ENCODE measurements around the gene VPS26C.
A peak's percentile ranks its signal among the peaks of the same experiment; 100 is the strongest.
"Not testable (repeated sequence)": the region's sequence is repeated elsewhere in the genome, so short reads cannot be mapped to it uniquely, and the experiment has no call there.

VPS26C gene

DNA sequence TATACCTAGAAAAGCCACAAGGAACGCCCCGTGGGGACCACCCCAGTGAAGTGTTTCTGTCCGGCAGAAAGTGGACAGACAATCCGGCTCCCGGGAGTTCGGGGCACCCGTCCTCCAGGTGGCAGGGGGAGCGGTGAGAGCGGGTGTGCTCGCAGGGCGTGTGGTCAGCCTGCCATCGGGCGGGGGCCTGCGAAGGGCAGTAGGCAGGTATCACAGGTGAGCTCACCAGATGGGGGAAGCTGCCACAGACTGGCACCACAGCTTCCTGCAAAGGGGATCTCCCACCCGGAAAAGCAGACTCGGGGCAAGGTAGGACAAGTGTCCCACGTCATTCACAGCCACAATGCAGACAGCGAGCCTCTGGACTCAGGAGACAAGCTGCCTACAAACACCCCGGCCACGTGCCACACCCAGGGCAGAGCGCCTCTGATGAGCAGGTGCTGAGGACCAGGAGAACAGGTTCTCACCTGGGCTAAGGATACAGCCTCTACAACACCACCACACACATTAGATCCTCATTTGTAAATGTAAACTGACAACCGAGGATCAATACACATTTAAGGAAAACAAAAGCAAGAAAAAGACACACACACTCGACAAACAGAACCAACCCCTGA lies 36.4 kb downstream of the VPS26C start:
- no peak for DNase-seq (ENCODE audit: low read depth, low spot score)

GRCh38 chr21:37228003-37228400 lies 39.1 kb downstream of the VPS26C start:
- no peak for DNase-seq (ENCODE audit: low read depth, low spot score)

GRCh38 chr21:37227071-37228002 lies 39.8 kb downstream of the VPS26C start:
- no peak for DNase-seq (ENCODE audit: low read depth, low spot score)

- DNase-seq (ENCODE audit: low read depth, low spot score): no peak
These were observed 40.9 kb downstream of the VPS26C start for GRCh38 chr21:37226041-37226920.

DNA sequence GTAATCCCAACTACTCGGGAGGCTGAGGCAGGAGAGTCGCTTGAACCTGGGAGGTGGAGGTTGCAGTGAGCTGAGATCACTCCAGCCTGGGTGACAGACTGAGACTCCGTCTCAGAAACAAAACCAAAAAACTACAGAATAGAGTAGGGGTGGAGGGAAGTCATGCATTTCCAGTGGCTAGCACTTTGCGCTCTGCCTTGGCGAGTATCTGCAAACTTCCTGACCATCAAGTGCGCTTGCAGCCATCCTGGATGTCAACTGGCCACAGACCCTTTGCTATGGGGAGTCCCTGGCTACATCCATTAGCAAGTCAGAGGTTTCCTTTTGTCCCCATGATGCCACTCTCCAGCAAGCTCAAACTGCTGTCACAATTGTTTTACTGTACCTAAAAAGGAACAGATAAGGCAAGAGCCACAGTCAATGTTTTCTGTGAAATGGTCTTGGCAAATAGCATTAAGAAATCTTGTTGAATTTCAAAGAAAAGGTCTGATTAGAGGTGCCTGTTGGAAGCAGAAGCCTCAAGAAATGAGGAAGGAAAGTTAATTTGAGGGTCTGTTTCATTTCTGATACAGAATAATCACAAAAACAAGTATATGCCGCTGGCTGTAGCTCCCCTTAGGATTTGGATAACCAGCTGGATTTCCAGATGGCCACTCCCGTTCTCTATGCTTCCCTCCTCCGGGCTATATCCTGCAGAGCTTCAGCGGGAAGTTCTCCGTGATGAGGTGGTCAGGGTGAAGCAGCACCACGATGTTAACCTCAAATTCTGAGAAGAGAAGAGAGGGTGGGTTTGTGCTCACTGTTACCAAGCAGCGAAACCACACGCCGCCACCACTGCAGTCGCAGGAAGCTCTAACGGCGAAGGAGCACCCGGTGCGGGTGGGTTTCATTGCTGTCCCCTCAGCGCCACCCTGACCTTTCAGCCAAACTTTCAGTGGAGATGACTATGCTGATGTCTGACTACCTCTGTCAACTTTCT lies 42.0 kb downstream of the VPS26C start:
- DNase-seq (ENCODE audit: low read depth, low spot score): no peak

- DNase-seq (ENCODE audit: low read depth, low spot score): no peak
These were observed 43.3 kb downstream of the VPS26C start for GRCh38 chr21:37223804-37224345.

GRCh38 chr21:37222248-37222647 lies 44.9 kb downstream of the VPS26C start:
- not testable (repeated sequence) for DNase-seq (ENCODE audit: low read depth, low spot score)

GRCh38 chr21:37220981-37221664 lies 46.0 kb downstream of the VPS26C start:
- DNase-seq (ENCODE audit: low read depth, low spot score): peak; percentile 82

DNA sequence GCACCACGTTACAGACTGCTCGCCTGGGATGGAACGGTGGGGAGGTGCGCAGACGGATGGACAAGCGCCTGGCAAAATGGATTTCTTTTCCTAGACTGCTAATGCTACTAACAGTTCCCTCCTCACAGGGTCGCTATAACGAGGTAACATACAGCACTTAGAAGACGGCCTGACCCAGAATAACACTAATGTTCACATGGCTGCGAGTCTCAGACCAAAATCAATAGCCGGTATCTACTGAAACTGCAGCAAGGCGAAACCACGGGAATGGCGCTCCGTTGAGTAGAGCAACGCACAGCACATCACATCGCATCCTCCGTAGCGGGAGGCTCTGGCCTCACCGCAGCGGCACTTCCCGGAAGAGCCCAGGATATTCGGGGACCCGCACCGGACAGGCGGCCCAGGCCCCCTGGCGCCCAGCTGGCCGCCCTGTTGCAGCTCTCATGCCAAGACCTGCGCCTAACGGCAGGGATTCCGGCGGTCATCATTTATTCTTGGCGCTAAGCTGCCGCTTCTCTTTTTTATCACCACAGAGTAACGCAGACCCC lies 46.6 kb downstream of the VPS26C start:
- DNase-seq (ENCODE audit: low read depth, low spot score): no peak

GRCh38 chr21:37219761-37220432 lies 47.2 kb downstream of the VPS26C start:
- DNase-seq (ENCODE audit: low read depth, low spot score): no peak

DNA sequence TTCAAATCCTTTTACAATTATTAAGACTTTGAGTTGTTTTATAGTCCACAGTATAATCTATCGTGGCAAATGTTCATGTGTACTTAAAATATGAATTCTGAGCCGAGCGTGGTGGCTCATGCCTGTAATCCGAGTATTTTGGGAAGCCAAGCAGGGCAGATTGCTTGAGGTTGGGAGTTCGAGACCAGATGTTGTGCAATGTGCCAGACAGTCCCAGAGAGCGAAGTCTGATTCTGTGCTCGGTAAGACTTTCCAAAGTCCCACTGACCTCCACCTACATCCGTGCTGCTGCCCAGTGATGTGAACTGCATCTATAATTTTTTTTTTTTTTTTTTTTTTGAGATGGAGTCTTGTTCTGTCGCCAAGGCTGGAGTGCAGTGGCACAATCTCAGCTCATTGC lies 52.2 kb downstream of the VPS26C start:
- DNase-seq (ENCODE audit: low read depth, low spot score): no peak

DNA sequence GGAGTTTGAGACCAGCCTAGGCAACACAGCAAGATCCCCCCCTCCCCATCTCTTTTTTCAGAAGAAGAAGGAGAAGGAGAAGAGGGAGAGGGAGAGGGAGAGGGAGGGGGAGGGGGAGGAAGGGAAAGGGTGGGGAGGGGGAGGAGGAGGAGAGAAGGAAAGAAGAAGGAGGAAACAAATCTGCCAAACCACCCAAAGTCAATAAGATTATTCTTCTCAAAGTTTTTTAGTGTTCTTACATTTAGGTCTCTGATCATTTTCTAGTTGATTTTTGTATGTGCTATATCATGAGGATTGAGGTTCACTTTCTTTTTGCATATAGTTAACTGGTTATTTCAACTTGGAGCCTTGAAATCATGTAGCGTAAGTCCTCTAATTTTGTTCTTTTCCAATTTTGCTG lies 56.3 kb downstream of the VPS26C start:
- no peak for DNase-seq (ENCODE audit: low read depth, low spot score)

- DNase-seq (ENCODE audit: low read depth, low spot score): no peak
These were observed 57.0 kb downstream of the VPS26C start for GRCh38 chr21:37210130-37210529.

GRCh38 chr21:37208741-37209225 lies 58.4 kb downstream of the VPS26C start:
- DNase-seq (ENCODE audit: low read depth, low spot score): no peak

DNA sequence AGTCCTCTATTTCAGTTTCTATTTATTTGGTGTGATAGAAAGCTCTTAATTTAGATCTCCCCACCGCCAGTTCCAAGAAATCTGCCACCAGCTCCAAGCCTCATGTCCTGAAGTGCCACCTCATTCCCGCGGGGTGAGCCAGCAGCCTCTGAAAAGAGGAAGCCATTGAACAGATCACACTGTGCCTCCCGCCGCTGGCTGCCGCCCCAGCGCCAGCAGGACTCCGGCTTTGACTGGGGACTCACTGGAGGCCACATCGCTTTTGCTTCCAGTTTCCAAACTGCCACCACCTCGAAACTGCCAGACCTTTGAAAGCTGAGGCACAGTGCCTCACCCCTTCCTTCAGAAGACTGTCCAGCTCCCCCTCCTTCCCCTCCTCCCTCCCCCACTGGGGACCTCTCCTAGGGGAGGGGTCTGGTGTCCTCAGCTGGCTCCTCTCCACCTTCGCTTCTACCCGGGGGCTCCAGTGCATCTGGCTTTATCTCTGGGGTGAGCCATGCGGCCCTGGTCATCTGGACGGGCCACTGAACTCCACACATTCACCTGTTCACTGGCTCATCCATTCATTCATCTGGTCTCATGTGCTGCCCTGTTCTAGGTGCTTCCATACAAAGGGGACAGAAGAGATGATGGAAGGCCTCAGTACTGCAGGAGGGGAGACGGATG lies 58.9 kb downstream of the VPS26C start:
- no peak for DNase-seq (ENCODE audit: low read depth, low spot score)

DNA sequence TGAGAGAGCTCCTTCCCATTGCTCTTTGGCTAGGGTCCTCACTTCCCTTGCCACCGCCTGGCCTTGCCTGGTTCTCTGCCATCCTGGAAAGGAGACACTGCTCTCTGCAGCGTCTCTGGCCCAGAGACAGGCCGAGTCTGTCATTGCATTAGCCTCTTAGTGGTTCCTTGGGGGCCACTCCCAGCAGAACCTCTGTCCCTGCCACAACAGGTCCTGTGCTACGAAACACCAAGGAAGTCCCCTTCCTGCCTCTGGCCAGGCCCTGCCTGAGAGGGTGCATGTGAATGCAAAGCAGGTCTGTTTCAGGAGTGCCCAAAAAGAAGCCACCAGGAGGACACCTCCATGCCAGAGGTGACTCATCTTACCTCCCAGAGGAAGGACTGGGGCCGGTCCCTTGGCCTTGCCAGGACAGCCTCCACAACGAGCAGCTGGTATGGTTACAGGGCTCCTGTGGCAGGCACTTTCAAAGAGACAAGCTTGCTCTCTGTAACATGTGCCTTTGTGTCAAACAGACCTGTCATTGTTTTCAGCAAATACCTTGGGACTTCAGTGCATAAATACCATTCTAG lies 59.6 kb downstream of the VPS26C start:
- no peak for DNase-seq (ENCODE audit: low read depth, low spot score)

GRCh38 chr21:37206496-37206895 lies 60.6 kb downstream of the VPS26C start:
- DNase-seq (ENCODE audit: low read depth, low spot score): no peak

GRCh38 chr21:37204580-37204979 lies 62.6 kb downstream of the VPS26C start:
- no peak for DNase-seq (ENCODE audit: low read depth, low spot score)

Data from activated CD4-positive, CD25-positive, alpha-beta regulatory T cell treated with anti-CD3 and anti-CD28 coated beads, Interleukin-2, amount 50 U/mL, for 16 hours (primary cell).